Subcutaneous adipose tissue (tissue), 4 donors: ENCODE measurements around the gene RUNX3. TPM values are rescaled to one million over a fixed set of nuclear protein-coding genes. Genes with fewer than 3 reads are reported as not detected.

Source experiments
- CTCF ChIP-seq: fragments of 450-650 bp; IDR thresholded peaks from one replicate; pipeline ENCODE4 v1.5.1; 2016; ENCODE audit warnings: low read depth, mild to moderate bottlenecking, control low read depth, antibody characterized with exemption, moderate library complexity
- total RNA-seq, 4 donors: library from RNA; depleted of rRNA; stranded (reverse); fragments of >200 nt; gene quantifications; one replicate each; pipeline ENCODE4 v1.1.0, GENCODE V29; 2016

The RUNX3 gene
- total RNA-seq, 4 donors from 2014 or later, result 0.19 to 5.4 (median 3.0) TPM

GRCh38 chr1:24864370-24864777 is 65.7 kb downstream of the RUNX3 start:
- no peak for TF ChIP-seq CTCF

GRCh38 chr1:24862775-24863483 is 67.1 kb downstream of the RUNX3 start:
- TF ChIP-seq CTCF, result no peak

GRCh38 chr1:24861821-24862727 is 68.0 kb downstream of the RUNX3 start:
- TF ChIP-seq CTCF, result no peak

- no peak for TF ChIP-seq CTCF
Measured at GRCh38 chr1:24860841-24861240, 69.2 kb downstream of the RUNX3 start.

- no peak for TF ChIP-seq CTCF
Measured at GRCh38 chr1:24859063-24860010, 70.7 kb downstream of the RUNX3 start.

- no peak for TF ChIP-seq CTCF
Measured at GRCh38 chr1:24858277-24858676, 71.8 kb downstream of the RUNX3 start.
